C4-2B (cell line): ENCODE data around the gene MAFB.
A peak's percentile ranks its signal among the peaks of the same experiment; 100 is the strongest.

Experiments used
- H3K27ac ChIP-seq: fragments of 450-650 bp; 2 replicates; pipeline ENCODE4 v1.5.1; 2017
- CTCF ChIP-seq: fragments of 450-650 bp; conservative IDR thresholded peaks from 2 replicates; pipeline ENCODE4 v1.5.1; 2017; ENCODE audit warnings: mild to moderate bottlenecking
- ZFX ChIP-seq: fragments of 450-650 bp; IDR thresholded peaks from 2 replicates; pipeline ENCODE4 v1.6.1; 2017

Gene MAFB

GRCh38 chr20:40673442-40673841, 15.6 kb downstream of the MAFB start:
- peak overlapping the region; percentile 58 for H3K27ac ChIP-seq
- no peak for TF ChIP-seq CTCF
- TF ChIP-seq ZFX = no peak

GRCh38 chr20:40672095-40672494, 16.9 kb downstream of the MAFB start:
- H3K27ac ChIP-seq = no peak overlapping the region
- no peak for TF ChIP-seq ZFX
- no peak for TF ChIP-seq CTCF

GRCh38 chr20:40670253-40670652, 18.8 kb downstream of the MAFB start:
- H3K27ac ChIP-seq = no peak overlapping the region
- TF ChIP-seq CTCF (no peak; the same call in 1 of the 2 replicates), ZFX (no peak)

GRCh38 chr20:40669692-40670091, 19.3 kb downstream of the MAFB start:
- H3K27ac ChIP-seq = no peak overlapping the region
- TF ChIP-seq ZFX = no peak
- TF ChIP-seq CTCF = no peak

GRCh38 chr20:40668449-40669228, 20.4 kb downstream of the MAFB start:
- TF ChIP-seq ZFX = no peak
- TF ChIP-seq CTCF = no peak
- no peak overlapping the region for H3K27ac ChIP-seq

GRCh38 chr20:40667503-40667902, 21.5 kb downstream of the MAFB start:
- H3K27ac ChIP-seq = no peak overlapping the region
- TF ChIP-seq ZFX (no peak), CTCF (no peak)

- TF ChIP-seq CTCF = no peak
- TF ChIP-seq ZFX = no peak
- H3K27ac ChIP-seq = no peak overlapping the region
Measured at GRCh38 chr20:40666336-40666735, 22.7 kb downstream of the MAFB start.
